KMS-11 (cell line): ENCODE measurements around the gene PMPCB.

Source experiments
- H2AFZ ChIP-seq: fragments of 200-600 bp; sonication (generic); 2 replicates; pipeline ENCODE4 v1.6.1; 2016; ENCODE audit warnings: antibody characterized with exemption, mixed run types, low read depth
- H3K27ac ChIP-seq: fragments of 200-600 bp; sonication (generic); 2 replicates; pipeline ENCODE4 v1.6.1; 2016; ENCODE audit warnings: mild to moderate bottlenecking, mixed run types
- H3K27me3 ChIP-seq: fragments of 200-600 bp; sonication (generic); 2 replicates; pipeline ENCODE4 v1.6.1; 2017; ENCODE audit warnings: mild to moderate bottlenecking, low read depth, mixed run types, moderate library complexity; ENCODE audit not compliant: insufficient read depth
- H3K36me3 ChIP-seq: fragments of 200-600 bp; sonication (generic); 2 replicates; pipeline ENCODE4 v1.6.1; 2017; ENCODE audit warnings: mild to moderate bottlenecking, mixed run types; ENCODE audit not compliant: insufficient read depth
- H3K4me1 ChIP-seq: fragments of 200-600 bp; sonication (generic); 2 replicates; pipeline ENCODE4 v1.6.1; 2016; ENCODE audit warnings: mild to moderate bottlenecking, low read depth, mixed run types; ENCODE audit not compliant: poor library complexity, severe bottlenecking
- H3K4me2 ChIP-seq: fragments of 200-600 bp; sonication (generic); 2 replicates; pipeline ENCODE4 v1.7.0; 2016; ENCODE audit warnings: mild to moderate bottlenecking, mixed run types
- H3K4me3 ChIP-seq: fragments of 200-600 bp; sonication (generic); IDR thresholded peaks from 2 replicates; pipeline ENCODE4 v1.6.1; 2017; ENCODE audit warnings: low read depth, low read length, mixed read lengths; ENCODE audit not compliant: insufficient read depth
- H3K79me2 ChIP-seq: fragments of 200-600 bp; sonication (generic); 2 replicates; pipeline ENCODE4 v1.6.1; 2016; ENCODE audit warnings: low read depth, mixed run types; ENCODE audit not compliant: insufficient read depth
- H3K9ac ChIP-seq: fragments of 200-600 bp; sonication (generic); 2 replicates; pipeline ENCODE4 v1.6.1; 2016; ENCODE audit warnings: mild to moderate bottlenecking, mixed run types
- H4K20me1 ChIP-seq: fragments of 200-600 bp; sonication (generic); 2 replicates; pipeline ENCODE4 v1.6.1; 2016; ENCODE audit warnings: mild to moderate bottlenecking, mixed run types; ENCODE audit not compliant: insufficient read depth
- CTCF ChIP-seq: fragments of 200-600 bp; sonication (generic); conservative IDR thresholded peaks from 2 replicates; pipeline ENCODE4 v1.6.1; 2017; ENCODE audit warnings: low read depth, mild to moderate bottlenecking, antibody characterized with exemption, low read length, moderate library complexity, mixed read lengths

The PMPCB gene

GRCh38 chr7:103348452-103348851 is 51.2 kb downstream of the PMPCB start:
- peak overlapping the region; percentile 81; the same call in 1 of the 2 replicates for H3K27ac ChIP-seq
- no peak overlapping the region for H3K4me3 ChIP-seq
- no peaks in the 10 kb centered on the region for H3K27me3 ChIP-seq
- no peak overlapping the region for H2AFZ ChIP-seq
- TF ChIP-seq CTCF = no peak
- H3K4me1 ChIP-seq = peaks cover 55% of the 10 kb centered on the region
- peaks cover 5% of the 10 kb centered on the region; the same call in 1 of the 2 replicates for H3K36me3 ChIP-seq
- H4K20me1 ChIP-seq = 0 out of 2 replicates have a peak, but pooled peaks cover 7% of the 10 kb centered on the region
- peak overlapping the region; percentile 88 for H3K4me2 ChIP-seq
- peak overlapping the region; percentile 86; the same call in 1 of the 2 replicates for H3K9ac ChIP-seq
- peaks cover 79% of the 10 kb centered on the region for H3K79me2 ChIP-seq

DNA sequence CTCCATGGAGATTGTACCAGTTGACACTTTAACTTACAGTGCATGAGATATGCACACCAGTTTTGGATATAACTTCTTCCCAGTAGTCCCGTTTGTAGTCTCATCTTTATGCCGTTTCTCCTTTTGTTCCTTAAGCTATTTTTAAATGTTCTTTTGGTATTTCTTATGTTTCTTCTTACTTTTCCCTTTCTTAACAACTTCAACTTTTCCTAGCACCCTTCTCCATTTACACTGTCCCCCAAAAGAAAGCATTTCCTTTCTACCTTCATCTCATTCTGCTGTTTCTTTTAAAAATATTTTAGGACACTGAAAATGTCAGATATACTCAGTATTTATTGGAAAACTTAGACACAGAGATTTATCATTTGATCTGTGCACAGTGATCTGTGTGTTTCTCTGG is 51.7 kb downstream of the PMPCB start:
- TF ChIP-seq CTCF = no peak
- H3K27ac ChIP-seq = no peak overlapping the region; the same call in 1 of the 2 replicates
- peaks cover 53% of the 10 kb centered on the region for H3K4me1 ChIP-seq
- H3K9ac ChIP-seq = peak overlapping the region; percentile 86; the same call in 1 of the 2 replicates
- peak overlapping the region; percentile 88 for H3K4me2 ChIP-seq
- peaks cover 5% of the 10 kb centered on the region; the same call in 1 of the 2 replicates for H3K36me3 ChIP-seq
- H2AFZ ChIP-seq = no peak overlapping the region
- peaks cover 78% of the 10 kb centered on the region for H3K79me2 ChIP-seq
- no peak overlapping the region for H3K4me3 ChIP-seq
- 0 out of 2 replicates have a peak, but pooled peaks cover 7% of the 10 kb centered on the region for H4K20me1 ChIP-seq
- H3K27me3 ChIP-seq = no peaks in the 10 kb centered on the region

DNA sequence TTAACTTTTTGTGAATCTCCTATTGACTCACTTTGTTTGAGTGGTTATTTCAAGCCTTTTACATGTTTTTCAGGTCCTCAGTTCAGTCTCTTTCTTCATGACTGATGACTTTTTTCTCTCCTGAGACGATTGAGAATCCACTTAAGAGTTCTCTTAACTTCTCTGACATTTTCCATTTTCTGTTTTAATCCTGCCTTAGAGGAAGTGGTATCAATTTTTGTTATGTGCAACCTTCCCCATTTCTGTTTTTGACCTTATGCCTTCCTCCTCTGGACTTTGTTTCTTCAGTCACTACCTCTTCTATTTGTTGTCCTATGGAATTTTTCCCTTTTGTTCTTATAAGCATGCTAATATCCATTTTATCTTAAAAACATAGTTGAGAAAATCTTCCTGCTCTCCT is 52.6 kb downstream of the PMPCB start:
- H2AFZ ChIP-seq = no peak overlapping the region

More for the DNA sequence above, 52.6 kb downstream of the PMPCB start:
- Histone ChIP-seq H3K4me2 (peak overlapping the region; percentile 88), H3K27me3 (no peaks in the 10 kb centered on the region), H3K36me3 (peaks cover 5% of the 10 kb centered on the region; the same call in 1 of the 2 replicates), H3K9ac (no peak overlapping the region), H4K20me1 (0 out of 2 replicates have a peak, but pooled peaks cover 7% of the 10 kb centered on the region), H3K79me2 (peaks cover 73% of the 10 kb centered on the region), H3K4me1 (peaks cover 52% of the 10 kb centered on the region), H3K27ac (no peak overlapping the region), H3K4me3 (no peak overlapping the region)
- TF ChIP-seq CTCF = no peak
